Measurements from ENCODE around the gene CPOX. TPM values are rescaled to one million over a fixed set of nuclear protein-coding genes. Genes with fewer than 3 reads are reported as not detected.

Gene CPOX
- total and polyA plus RNA-seq, 2 experiments from 2014 or later, result 13.3 to 38.3 TPM

- Histone ChIP-seq H3K27ac (ENCODE audit: low read depth) (no peak overlapping the region), H3K4me1 (ENCODE audit: insufficient read depth) (peaks cover 17% of the 10 kb centered on the region), H3K27me3 (ENCODE audit: insufficient read depth) (no peaks in the 10 kb centered on the region), H3K9me2 (ENCODE audit: insufficient read depth) (peaks cover 38% of the 10 kb centered on the region), H3K36me3 (ENCODE audit: insufficient read depth) (no peaks in the 10 kb centered on the region), H2AFZ (no peak overlapping the region), H3K79me2 (replicated peaks; ENCODE audit: insufficient read depth) (no peaks in the 10 kb centered on the region), H3K4me2 (peak overlapping the region; percentile 46; the same call in 1 of the 2 replicates), H3F3A (replicated peaks; ENCODE audit: low read depth) (no peaks in the 10 kb centered on the region), H4K20me1 (replicated peaks; ENCODE audit: insufficient read depth) (no peaks in the 10 kb centered on the region), H3K4me3 (no peak overlapping the region)
- Mint-ChIP-seq H3K27ac (peak overlapping the region; percentile 30; the same call in 1 of the 2 replicates), H3K27me3 (ENCODE audit: insufficient read depth, low read depth, poor library complexity) (no peaks in the 10 kb centered on the region), H3K36me3 (ENCODE audit: low read depth) (no peaks in the 10 kb centered on the region), H3K9me3 (no peaks in the 10 kb centered on the region), H3K4me1 (peaks cover 25% of the 10 kb centered on the region), H3K4me3 (no peak overlapping the region)
- TF ChIP-seq, protein P1, sequence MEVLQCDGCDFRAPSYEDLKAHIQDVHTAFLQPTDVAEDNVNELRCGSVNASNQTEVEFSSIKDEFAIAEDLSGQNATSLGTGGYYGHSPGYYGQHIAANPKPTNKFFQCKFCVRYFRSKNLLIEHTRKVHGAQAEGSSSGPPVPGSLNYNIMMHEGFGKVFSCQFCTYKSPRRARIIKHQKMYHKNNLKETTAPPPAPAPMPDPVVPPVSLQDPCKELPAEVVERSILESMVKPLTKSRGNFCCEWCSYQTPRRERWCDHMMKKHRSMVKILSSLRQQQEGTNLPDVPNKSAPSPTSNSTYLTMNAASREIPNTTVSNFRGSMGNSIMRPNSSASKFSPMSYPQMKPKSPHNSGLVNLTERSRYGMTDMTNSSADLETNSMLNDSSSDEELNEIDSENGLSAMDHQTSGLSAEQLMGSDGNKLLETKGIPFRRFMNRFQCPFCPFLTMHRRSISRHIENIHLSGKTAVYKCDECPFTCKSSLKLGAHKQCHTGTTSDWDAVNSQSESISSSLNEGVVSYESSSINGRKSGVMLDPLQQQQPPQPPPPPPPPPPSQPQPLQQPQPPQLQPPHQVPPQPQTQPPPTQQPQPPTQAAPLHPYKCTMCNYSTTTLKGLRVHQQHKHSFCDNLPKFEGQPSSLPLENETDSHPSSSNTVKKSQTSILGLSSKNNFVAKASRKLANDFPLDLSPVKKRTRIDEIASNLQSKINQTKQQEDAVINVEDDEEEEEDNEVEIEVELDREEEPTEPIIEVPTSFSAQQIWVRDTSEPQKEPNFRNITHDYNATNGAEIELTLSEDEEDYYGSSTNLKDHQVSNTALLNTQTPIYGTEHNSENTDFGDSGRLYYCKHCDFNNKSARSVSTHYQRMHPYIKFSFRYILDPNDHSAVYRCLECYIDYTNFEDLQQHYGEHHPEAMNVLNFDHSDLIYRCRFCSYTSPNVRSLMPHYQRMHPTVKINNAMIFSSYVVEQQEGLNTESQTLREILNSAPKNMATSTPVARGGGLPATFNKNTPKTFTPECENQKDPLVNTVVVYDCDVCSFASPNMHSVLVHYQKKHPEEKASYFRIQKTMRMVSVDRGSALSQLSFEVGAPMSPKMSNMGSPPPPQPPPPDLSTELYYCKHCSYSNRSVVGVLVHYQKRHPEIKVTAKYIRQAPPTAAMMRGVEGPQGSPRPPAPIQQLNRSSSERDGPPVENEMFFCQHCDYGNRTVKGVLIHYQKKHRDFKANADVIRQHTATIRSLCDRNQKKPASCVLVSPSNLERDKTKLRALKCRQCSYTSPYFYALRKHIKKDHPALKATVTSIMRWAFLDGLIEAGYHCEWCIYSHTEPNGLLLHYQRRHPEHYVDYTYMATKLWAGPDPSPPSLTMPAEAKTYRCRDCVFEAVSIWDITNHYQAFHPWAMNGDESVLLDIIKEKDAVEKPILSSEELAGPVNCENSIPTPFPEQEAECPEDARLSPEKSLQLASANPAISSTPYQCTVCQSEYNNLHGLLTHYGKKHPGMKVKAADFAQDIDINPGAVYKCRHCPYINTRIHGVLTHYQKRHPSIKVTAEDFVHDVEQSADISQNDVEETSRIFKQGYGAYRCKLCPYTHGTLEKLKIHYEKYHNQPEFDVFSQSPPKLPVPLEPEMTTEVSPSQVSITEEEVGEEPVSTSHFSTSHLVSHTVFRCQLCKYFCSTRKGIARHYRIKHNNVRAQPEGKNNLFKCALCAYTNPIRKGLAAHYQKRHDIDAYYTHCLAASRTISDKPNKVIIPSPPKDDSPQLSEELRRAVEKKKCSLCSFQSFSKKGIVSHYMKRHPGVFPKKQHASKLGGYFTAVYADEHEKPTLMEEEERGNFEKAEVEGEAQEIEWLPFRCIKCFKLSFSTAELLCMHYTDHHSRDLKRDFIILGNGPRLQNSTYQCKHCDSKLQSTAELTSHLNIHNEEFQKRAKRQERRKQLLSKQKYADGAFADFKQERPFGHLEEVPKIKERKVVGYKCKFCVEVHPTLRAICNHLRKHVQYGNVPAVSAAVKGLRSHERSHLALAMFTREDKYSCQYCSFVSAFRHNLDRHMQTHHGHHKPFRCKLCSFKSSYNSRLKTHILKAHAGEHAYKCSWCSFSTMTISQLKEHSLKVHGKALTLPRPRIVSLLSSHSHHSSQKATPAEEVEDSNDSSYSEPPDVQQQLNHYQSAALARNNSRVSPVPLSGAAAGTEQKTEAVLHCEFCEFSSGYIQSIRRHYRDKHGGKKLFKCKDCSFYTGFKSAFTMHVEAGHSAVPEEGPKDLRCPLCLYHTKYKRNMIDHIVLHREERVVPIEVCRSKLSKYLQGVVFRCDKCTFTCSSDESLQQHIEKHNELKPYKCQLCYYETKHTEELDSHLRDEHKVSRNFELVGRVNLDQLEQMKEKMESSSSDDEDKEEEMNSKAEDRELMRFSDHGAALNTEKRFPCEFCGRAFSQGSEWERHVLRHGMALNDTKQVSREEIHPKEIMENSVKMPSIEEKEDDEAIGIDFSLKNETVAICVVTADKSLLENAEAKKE (CRISPR knock-in tag; IDR thresholded peaks at IDR 0.05), result peak; percentile 91
- no peak for TF ChIP-seq CREB1 (CRISPR knock-in tag; IDR thresholded peaks at IDR 0.05; ENCODE audit: low read depth)
- DNase-seq (ENCODE audit: low spot score) (peak; percentile 42), ATAC-seq (peak; percentile 84)
Observed at GRCh38 chr3:98623572-98624280, 30.3 kb upstream of the CPOX start.

DNA sequence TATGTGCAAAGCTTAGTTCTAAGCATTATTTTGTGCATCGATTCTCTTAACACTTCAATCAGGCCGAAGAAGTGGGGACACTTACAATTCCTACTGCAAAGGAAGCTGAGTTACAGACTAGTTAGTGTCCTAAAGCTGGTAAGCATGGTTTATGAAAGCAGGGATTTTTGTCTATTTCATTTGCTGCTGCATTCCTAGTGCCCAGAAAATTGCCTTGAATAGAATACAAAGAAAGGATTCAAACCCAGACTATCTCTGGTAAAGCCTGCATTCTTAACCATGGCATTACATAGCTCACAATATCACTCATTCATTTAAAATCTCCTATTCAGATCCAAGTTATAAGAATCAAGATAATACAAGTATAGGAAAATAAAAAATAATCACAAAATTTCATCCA is 24.4 kb upstream of the CPOX start:
- no peak overlapping the region for H3K27ac Mint-ChIP-seq
- peaks cover 5% of the 10 kb centered on the region for H3K9me2 ChIP-seq (ENCODE audit: insufficient read depth)
- no peak overlapping the region for H2AFZ ChIP-seq
- H3K27ac ChIP-seq (ENCODE audit: low read depth), result no peak overlapping the region
- DNase-seq (ENCODE audit: low spot score) (no peak), ATAC-seq (no peak)
- H3K4me3 ChIP-seq, result no peak overlapping the region
- no peak overlapping the region for H3K4me3 Mint-ChIP-seq
- no peaks in the 10 kb centered on the region for H3F3A ChIP-seq (replicated peaks; ENCODE audit: low read depth)
- H3K36me3 Mint-ChIP-seq (ENCODE audit: low read depth), result no peaks in the 10 kb centered on the region
- no peaks in the 10 kb centered on the region for H4K20me1 ChIP-seq (replicated peaks; ENCODE audit: insufficient read depth)
- H3K79me2 ChIP-seq (replicated peaks; ENCODE audit: insufficient read depth), result no peaks in the 10 kb centered on the region
- H3K27me3 Mint-ChIP-seq (ENCODE audit: insufficient read depth, low read depth, poor library complexity), result no peaks in the 10 kb centered on the region
- H3K9me3 Mint-ChIP-seq, result no peaks in the 10 kb centered on the region
- H3K4me2 ChIP-seq, result no peak overlapping the region
- H3K4me1 ChIP-seq (ENCODE audit: insufficient read depth), result no peaks in the 10 kb centered on the region
- H3K27me3 ChIP-seq (ENCODE audit: insufficient read depth), result no peaks in the 10 kb centered on the region
- no peaks in the 10 kb centered on the region for H3K36me3 ChIP-seq (ENCODE audit: insufficient read depth)
- peaks cover 1% of the 10 kb centered on the region for H3K4me1 Mint-ChIP-seq
- TF ChIP-seq REST (IDR thresholded peaks at IDR 0.05; ENCODE audit: unreplicated experiment), result no peak

Data from GM23338 (cell line).